ENCODE data around the gene RAB7A. TPM values are rescaled to one million over a fixed set of nuclear protein-coding genes. Genes with fewer than 3 reads are reported as not detected.

The RAB7A gene
- total and polyA plus RNA-seq, 2 of the 13 experiments (the other 11 are each of a cell fraction or from before 2014, with no cell fraction given), result 26.5 to 182 TPM

DNA sequence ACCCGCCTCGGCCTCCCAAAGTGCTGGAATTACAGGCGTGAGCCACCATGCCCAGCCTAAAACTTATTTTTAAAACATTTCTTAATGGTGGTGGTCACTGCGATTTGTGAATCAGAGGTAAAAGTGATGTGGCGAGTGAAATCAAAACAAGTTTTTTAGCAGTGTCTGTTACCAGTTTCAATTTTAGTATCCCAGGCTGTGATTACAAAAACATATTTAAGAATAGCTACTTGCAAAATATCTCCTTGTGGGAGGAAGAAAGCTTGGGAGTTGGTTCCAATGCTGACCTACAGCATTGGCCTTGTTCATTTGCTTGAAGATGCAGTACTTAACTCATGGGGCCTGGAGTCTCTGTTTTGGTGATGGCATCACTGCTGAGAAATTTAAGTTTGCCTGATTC, 4.5 kb downstream of the RAB7A start:
- H3K36me3 ChIP-seq (replicated peaks in 1 of 2; ENCODE audit: control insufficient read depth in 1 of 2, insufficient read depth in 2 of 2, low read length in 2 of 2), result peaks cover 0 to 1% of the 10 kb centered on the region in 2 experiments; a peak in 2 of 5 replicates
- no peak overlapping the region for H2AFZ ChIP-seq (ENCODE audit: low read length)
- no peak overlapping the region for H3K4me3 ChIP-seq (replicated peaks in 1 of 3; ENCODE audit: insufficient read depth in 1 of 3, low read depth in 2 of 3, low read length in 3 of 3)
- ATAC-seq, result no peak
- WGBS (ENCODE audit: low lambda C conversion rate), result 92% methylated on average over 5 of the region's 5 CpGs
- H3K79me2 ChIP-seq (ENCODE audit: insufficient read depth, low read length), result peaks cover 93% of the 10 kb centered on the region
- H3K9ac ChIP-seq (ENCODE audit: insufficient read depth, low read depth, low read length), result no peak overlapping the region
- no peak overlapping the region for H3K4me2 ChIP-seq (ENCODE audit: low read depth, low read length)
- H3K9me3 ChIP-seq (ENCODE audit: low read length), result no peaks in the 10 kb centered on the region
- no peak for FAIRE-seq
- peaks cover 80% of the 10 kb centered on the region for H4K20me1 ChIP-seq (ENCODE audit: insufficient read depth, low read length)
- in situ Hi-C loops (cut with HindIII; ENCODE audit: extremely low pct_ligation_motif_present, low pct_unique_long_range_greater_than_20kb), result no loop called here
- peaks cover 70% of the 10 kb centered on the region for H3K4me1 ChIP-seq (ENCODE audit: insufficient read depth, low read length)
- BruUV-seq (replicated peaks), result no TSS peak
- no peak for TF ChIP-seq SRSF1 (optimal IDR thresholded peaks at IDR 0.05; ENCODE audit: low read depth, low read length)
- TF ChIP-seq EED (CRISPR knock-in tag; IDR thresholded peaks at IDR 0.05), result no peak
- TF ChIP-seq, protein P1, sequence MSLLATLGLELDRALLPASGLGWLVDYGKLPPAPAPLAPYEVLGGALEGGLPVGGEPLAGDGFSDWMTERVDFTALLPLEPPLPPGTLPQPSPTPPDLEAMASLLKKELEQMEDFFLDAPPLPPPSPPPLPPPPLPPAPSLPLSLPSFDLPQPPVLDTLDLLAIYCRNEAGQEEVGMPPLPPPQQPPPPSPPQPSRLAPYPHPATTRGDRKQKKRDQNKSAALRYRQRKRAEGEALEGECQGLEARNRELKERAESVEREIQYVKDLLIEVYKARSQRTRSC (CRISPR knock-in tag; IDR thresholded peaks at IDR 0.05; ENCODE audit: low read depth), result no peak
- TF ChIP-seq HNF4A (CRISPR knock-in tag; IDR thresholded peaks at IDR 0.05), result no peak
- TF ChIP-seq AGO1 (IDR thresholded peaks at IDR 0.05; ENCODE audit: low read depth, low read length, poor library complexity, severe bottlenecking), result no peak
- no peak for TF ChIP-seq ZNF326 (CRISPR knock-in tag; IDR thresholded peaks at IDR 0.05; ENCODE audit: borderline replicate concordance)
- no peak for TF ChIP-seq ATM (IDR thresholded peaks at IDR 0.05; ENCODE audit: borderline replicate concordance)
- TF ChIP-seq NR2C2 (CRISPR knock-in tag; IDR thresholded peaks at IDR 0.05; ENCODE audit: borderline replicate concordance), result no peak
- TF ChIP-seq SRSF9 (IDR thresholded peaks at IDR 0.05; ENCODE audit: borderline replicate concordance, insufficient read depth, low read depth, low read length, poor library complexity, severe bottlenecking), result no peak
- TF ChIP-seq SP2 (CRISPR knock-in tag; IDR thresholded peaks at IDR 0.05), result no peak
- no peak for TF ChIP-seq RXRA (CRISPR knock-in tag; IDR thresholded peaks at IDR 0.05)
- TF ChIP-seq, protein P2, sequence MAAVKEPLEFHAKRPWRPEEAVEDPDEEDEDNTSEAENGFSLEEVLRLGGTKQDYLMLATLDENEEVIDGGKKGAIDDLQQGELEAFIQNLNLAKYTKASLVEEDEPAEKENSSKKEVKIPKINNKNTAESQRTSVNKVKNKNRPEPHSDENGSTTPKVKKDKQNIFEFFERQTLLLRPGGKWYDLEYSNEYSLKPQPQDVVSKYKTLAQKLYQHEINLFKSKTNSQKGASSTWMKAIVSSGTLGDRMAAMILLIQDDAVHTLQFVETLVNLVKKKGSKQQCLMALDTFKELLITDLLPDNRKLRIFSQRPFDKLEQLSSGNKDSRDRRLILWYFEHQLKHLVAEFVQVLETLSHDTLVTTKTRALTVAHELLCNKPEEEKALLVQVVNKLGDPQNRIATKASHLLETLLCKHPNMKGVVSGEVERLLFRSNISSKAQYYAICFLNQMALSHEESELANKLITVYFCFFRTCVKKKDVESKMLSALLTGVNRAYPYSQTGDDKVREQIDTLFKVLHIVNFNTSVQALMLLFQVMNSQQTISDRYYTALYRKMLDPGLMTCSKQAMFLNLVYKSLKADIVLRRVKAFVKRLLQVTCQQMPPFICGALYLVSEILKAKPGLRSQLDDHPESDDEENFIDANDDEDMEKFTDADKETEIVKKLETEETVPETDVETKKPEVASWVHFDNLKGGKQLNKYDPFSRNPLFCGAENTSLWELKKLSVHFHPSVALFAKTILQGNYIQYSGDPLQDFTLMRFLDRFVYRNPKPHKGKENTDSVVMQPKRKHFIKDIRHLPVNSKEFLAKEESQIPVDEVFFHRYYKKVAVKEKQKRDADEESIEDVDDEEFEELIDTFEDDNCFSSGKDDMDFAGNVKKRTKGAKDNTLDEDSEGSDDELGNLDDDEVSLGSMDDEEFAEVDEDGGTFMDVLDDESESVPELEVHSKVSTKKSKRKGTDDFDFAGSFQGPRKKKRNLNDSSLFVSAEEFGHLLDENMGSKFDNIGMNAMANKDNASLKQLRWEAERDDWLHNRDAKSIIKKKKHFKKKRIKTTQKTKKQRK (IDR thresholded peaks at IDR 0.05; ENCODE audit: low read length), result no peak
- TF ChIP-seq PHF21A (CRISPR knock-in tag; IDR thresholded peaks at IDR 0.05), result no peak
- no peak for TF ChIP-seq KLF15 (CRISPR knock-in tag; IDR thresholded peaks at IDR 0.05; ENCODE audit: borderline replicate concordance)
- no peak for TF ChIP-seq NFRKB (IDR thresholded peaks at IDR 0.05)
- CTCF ChIA-PET (ENCODE audit: low intra/inter-chr PET ratio, low total read pairs), result no interaction called here
- intact Hi-C loops (cut with micrococcal nuclease; ENCODE audit: unreplicated experiment), result no loop called here
- no peak overlapping the region for H3K27ac ChIP-seq (ENCODE audit: extremely low read length, insufficient read depth, low read length)
- no peak for DNase-seq (ENCODE audit: low spot score)
- POLR2A ChIA-PET, result no interaction called here
- no peaks in the 10 kb centered on the region; a peak in 1 of 5 replicates for H3K27me3 ChIP-seq (ENCODE audit: control insufficient read depth in 1 of 2, insufficient read depth in 2 of 2, low read length in 2 of 2)
